Thyroid gland (tissue), 4 donors: ENCODE results near the gene CHMP4A. TPM values are rescaled to one million over a fixed set of nuclear protein-coding genes. Genes with fewer than 3 reads are reported as not detected.

Experiments used
- DNase-seq, 2 donors: peaks; one replicate each; pipeline ENCODE4 v3.0.0-alpha.2; 2019
- H3K27ac ChIP-seq, 3 donors: fragments of 200-600 bp; sonication (generic); 1 replicate in 2 of 3; 2 replicates in 1 of 3; pipeline ENCODE4 v1.5.1; 2016 to 2019; ENCODE audit warnings: mild to moderate bottlenecking in 1 of 3, moderate library complexity in 1 of 3
- H3K27me3 ChIP-seq: fragments of 200-600 bp; sonication (generic); one replicate; pipeline ENCODE4 v1.5.1; 2019
- H3K36me3 ChIP-seq, 2 donors: fragments of 200-600 bp; sonication (generic); one replicate each; pipeline ENCODE4 v1.5.1; 2016 to 2019
- H3K4me1 ChIP-seq, 2 donors: fragments of 200-600 bp; sonication (generic); one replicate each; pipeline ENCODE4 v1.5.1; 2017 to 2019
- H3K4me3 ChIP-seq, 3 donors: fragments of 200-600 bp; sonication (generic); replicated peaks in 1 of 3; 1 replicate in 2 of 3; 2 replicates in 1 of 3; pipeline ENCODE4 v1.5.1; 2016; ENCODE audit warnings: mild to moderate bottlenecking in 1 of 3
- H3K9me3 ChIP-seq: fragments of 200-600 bp; sonication (generic); one replicate; pipeline ENCODE4 v1.5.1; 2017
- CTCF ChIP-seq, 6 experiments: fragments of 200-600 bp in 3 of 6; fragments of 450-650 bp in 3 of 6; sonication (generic) in 3 of 6; IDR thresholded peaks; one replicate each; pipeline ENCODE4 v1.5.1; 2016 to 2019; ENCODE audit warnings: antibody characterized with exemption in 6 of 6, mild to moderate bottlenecking in 2 of 6, inconsistent platforms in 1 of 6, moderate library complexity in 1 of 6
- POLR2A ChIP-seq, 2 donors: fragments of 450-650 bp; IDR thresholded peaks; one replicate each; pipeline ENCODE4 v1.6.1; 2017; ENCODE audit warnings: antibody characterized with exemption in 2 of 2, mild to moderate bottlenecking in 2 of 2, moderate library complexity in 1 of 2
- WGBS, 2 donors: methylation state at CpG; one replicate each; pipeline ENCODE4 v1.1.5; 2017; 5-methylcytosine and 5-hydroxymethylcytosine counted together
- intact Hi-C: fragments of 100-400 bp; cut with DNase I; formaldehyde crosslinking; loops from one replicate; pipeline ENCODE4 v1.15.1; 2023
- total RNA-seq, 4 donors: library from RNA; depleted of rRNA; stranded (reverse); fragments of >200 nt; gene quantifications; one replicate each; pipeline ENCODE4 v1.2.3, GENCODE V29; 2016

Gene CHMP4A
- total RNA-seq: 10 to 100 TPM; 26.5 to 60.2 (median 46.2) TPM

- H3K4me3 ChIP-seq: peak within 1 kb of the TSS; percentile 4 to 56 (median 54)
- peaks cover 0 to 28% of the 10 kb centered on the region in 2 donors for H3K4me1 ChIP-seq
- H3K27ac ChIP-seq: peak within 1 kb of the TSS; percentile 77 to 97 (median 96)
- H3K36me3 ChIP-seq: peaks cover 13 to 16% of the 10 kb centered on the region in 2 donors
- H3K27me3 ChIP-seq: no peaks in the 10 kb centered on the region
- H3K9me3 ChIP-seq: no peaks in the 10 kb centered on the region
- intact Hi-C loops: no loop called here
- 1% methylated on average over 40 to 50 of the region's 53 CpGs for WGBS, 2 donors
- TF ChIP-seq POLR2A (IDR thresholded peaks at IDR 0.05) (peak; percentile 65 to 91), CTCF (IDR thresholded peaks at IDR 0.05) (peak in 2 of 6 experiments; percentile 21 to 32)
- peak; percentile 98 to 99 for DNase-seq
These were observed at the start of gene CHMP4A for GRCh38 chr14:24212924-24213865. TSS of gene CHMP4A (minus strand) at chr14:24213488. CDS start at chr14:24213439, 49 bp downstream.

GRCh38 chr14:24261969-24262327, 48.7 kb upstream of the CHMP4A start:
- no peak overlapping the region for H3K27ac ChIP-seq
- TF ChIP-seq CTCF (IDR thresholded peaks at IDR 0.05): no peak
- TF ChIP-seq POLR2A (IDR thresholded peaks at IDR 0.05): no peak
- H3K36me3 ChIP-seq: peaks cover 6 to 10% of the 10 kb centered on the region in 2 donors
- no peak for DNase-seq
- no peaks in the 10 kb centered on the region for H3K9me3 ChIP-seq
- no peaks in the 10 kb centered on the region for H3K27me3 ChIP-seq
- 92 to 94% methylated on average over 16 to 18 of the region's 19 CpGs for WGBS, 2 donors
- H3K4me3 ChIP-seq: no peak overlapping the region
- peaks cover 15 to 16% of the 10 kb centered on the region in 2 donors for H3K4me1 ChIP-seq
- intact Hi-C loops: no loop called here

- Histone ChIP-seq H3K36me3 (peaks cover under 1 to 4% of the 10 kb centered on the region in 2 donors), H3K4me1 (peaks cover 15 to 16% of the 10 kb centered on the region in 2 donors), H3K4me3 (no peak overlapping the region), H3K9me3 (no peaks in the 10 kb centered on the region), H3K27me3 (no peaks in the 10 kb centered on the region), H3K27ac (no peak overlapping the region)
- 91 to 94% methylated on average over 20 of the region's 20 CpGs for WGBS, 2 donors
- no peak for DNase-seq
- intact Hi-C loops: no loop called here
- TF ChIP-seq CTCF (IDR thresholded peaks at IDR 0.05) (no peak), POLR2A (IDR thresholded peaks at IDR 0.05) (no peak)
These were observed 48.1 kb upstream of the CHMP4A start for GRCh38 chr14:24261256-24261968.

- Histone ChIP-seq H3K27me3 (no peaks in the 10 kb centered on the region), H3K4me3 (no peak overlapping the region), H3K4me1 (peaks cover 15 to 16% of the 10 kb centered on the region in 2 donors), H3K27ac (no peak overlapping the region), H3K36me3 (no peaks in the 10 kb centered on the region), H3K9me3 (no peaks in the 10 kb centered on the region)
- 75 to 82% methylated on average over 2 to 4 of the region's 4 CpGs for WGBS, 2 donors
- TF ChIP-seq CTCF (IDR thresholded peaks at IDR 0.05): no peak
- no peak for TF ChIP-seq POLR2A (IDR thresholded peaks at IDR 0.05)
- intact Hi-C loops: no loop called here
- DNase-seq: no peak
These were observed 47.5 kb upstream of the CHMP4A start for GRCh38 chr14:24260780-24261157.
